ENCODE results near the gene RBMS1.

- TF ChIP-seq SIN3A (IDR thresholded peaks at IDR 0.05; ENCODE audit: borderline replicate concordance, insufficient read depth, low read length) (no peak), POLR2AphosphoS5 (IDR thresholded peaks at IDR 0.05; ENCODE audit: low read depth, low read length) (no peak), TAF1 (IDR thresholded peaks at IDR 0.05; ENCODE audit: borderline replicate concordance, insufficient read depth, low read length) (no peak)
- TF ChIP-seq, protein P1, sequence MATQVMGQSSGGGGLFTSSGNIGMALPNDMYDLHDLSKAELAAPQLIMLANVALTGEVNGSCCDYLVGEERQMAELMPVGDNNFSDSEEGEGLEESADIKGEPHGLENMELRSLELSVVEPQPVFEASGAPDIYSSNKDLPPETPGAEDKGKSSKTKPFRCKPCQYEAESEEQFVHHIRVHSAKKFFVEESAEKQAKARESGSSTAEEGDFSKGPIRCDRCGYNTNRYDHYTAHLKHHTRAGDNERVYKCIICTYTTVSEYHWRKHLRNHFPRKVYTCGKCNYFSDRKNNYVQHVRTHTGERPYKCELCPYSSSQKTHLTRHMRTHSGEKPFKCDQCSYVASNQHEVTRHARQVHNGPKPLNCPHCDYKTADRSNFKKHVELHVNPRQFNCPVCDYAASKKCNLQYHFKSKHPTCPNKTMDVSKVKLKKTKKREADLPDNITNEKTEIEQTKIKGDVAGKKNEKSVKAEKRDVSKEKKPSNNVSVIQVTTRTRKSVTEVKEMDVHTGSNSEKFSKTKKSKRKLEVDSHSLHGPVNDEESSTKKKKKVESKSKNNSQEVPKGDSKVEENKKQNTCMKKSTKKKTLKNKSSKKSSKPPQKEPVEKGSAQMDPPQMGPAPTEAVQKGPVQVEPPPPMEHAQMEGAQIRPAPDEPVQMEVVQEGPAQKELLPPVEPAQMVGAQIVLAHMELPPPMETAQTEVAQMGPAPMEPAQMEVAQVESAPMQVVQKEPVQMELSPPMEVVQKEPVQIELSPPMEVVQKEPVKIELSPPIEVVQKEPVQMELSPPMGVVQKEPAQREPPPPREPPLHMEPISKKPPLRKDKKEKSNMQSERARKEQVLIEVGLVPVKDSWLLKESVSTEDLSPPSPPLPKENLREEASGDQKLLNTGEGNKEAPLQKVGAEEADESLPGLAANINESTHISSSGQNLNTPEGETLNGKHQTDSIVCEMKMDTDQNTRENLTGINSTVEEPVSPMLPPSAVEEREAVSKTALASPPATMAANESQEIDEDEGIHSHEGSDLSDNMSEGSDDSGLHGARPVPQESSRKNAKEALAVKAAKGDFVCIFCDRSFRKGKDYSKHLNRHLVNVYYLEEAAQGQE (IDR thresholded peaks at IDR 0.05; ENCODE audit: insufficient read depth in 1 of 2, low read depth in 2 of 2, low read length in 2 of 2), result no peak
Measured at GRCh38 chr2:160293391-160294091, 200.1 kb downstream of the RBMS1 start.
